ENCODE measurements around the gene SYNDIG1L. TPM values are rescaled to one million over a fixed set of nuclear protein-coding genes. Genes with fewer than 3 reads are reported as not detected.

The SYNDIG1L gene
- total and polyA plus RNA-seq, 9 of the 15 experiments (the other 6 are each of a cell fraction or from before 2014, with no cell fraction given) = not detected

- TF ChIP-seq, protein P1, sequence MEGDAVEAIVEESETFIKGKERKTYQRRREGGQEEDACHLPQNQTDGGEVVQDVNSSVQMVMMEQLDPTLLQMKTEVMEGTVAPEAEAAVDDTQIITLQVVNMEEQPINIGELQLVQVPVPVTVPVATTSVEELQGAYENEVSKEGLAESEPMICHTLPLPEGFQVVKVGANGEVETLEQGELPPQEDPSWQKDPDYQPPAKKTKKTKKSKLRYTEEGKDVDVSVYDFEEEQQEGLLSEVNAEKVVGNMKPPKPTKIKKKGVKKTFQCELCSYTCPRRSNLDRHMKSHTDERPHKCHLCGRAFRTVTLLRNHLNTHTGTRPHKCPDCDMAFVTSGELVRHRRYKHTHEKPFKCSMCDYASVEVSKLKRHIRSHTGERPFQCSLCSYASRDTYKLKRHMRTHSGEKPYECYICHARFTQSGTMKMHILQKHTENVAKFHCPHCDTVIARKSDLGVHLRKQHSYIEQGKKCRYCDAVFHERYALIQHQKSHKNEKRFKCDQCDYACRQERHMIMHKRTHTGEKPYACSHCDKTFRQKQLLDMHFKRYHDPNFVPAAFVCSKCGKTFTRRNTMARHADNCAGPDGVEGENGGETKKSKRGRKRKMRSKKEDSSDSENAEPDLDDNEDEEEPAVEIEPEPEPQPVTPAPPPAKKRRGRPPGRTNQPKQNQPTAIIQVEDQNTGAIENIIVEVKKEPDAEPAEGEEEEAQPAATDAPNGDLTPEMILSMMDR (IDR thresholded peaks at IDR 0.05 in 2 of 3, conservative IDR thresholded peaks at IDR 0.05 in 1 of 3; ENCODE audit: insufficient read depth in 2 of 3, low read depth in 1 of 3, low read length in 3 of 3) = peak; percentile 75 to 84 (median 77)
- no peak for TF ChIP-seq KHSRP (IDR thresholded peaks at IDR 0.05)
- peak; percentile 30; the same call in 1 of the 2 replicates for TF ChIP-seq BHLHE40 (IDR thresholded peaks at IDR 0.05; ENCODE audit: low read length)
- TF ChIP-seq ZFP30 (CRISPR knock-in tag; IDR thresholded peaks at IDR 0.05; ENCODE audit: borderline replicate concordance) = no peak
- TF ChIP-seq ZNF551 (CRISPR knock-in tag; IDR thresholded peaks at IDR 0.05) = no peak
- TF ChIP-seq RBM25 (IDR thresholded peaks at IDR 0.05; ENCODE audit: low read depth, low read length, severe bottlenecking) = no peak
- TF ChIP-seq, protein P2, sequence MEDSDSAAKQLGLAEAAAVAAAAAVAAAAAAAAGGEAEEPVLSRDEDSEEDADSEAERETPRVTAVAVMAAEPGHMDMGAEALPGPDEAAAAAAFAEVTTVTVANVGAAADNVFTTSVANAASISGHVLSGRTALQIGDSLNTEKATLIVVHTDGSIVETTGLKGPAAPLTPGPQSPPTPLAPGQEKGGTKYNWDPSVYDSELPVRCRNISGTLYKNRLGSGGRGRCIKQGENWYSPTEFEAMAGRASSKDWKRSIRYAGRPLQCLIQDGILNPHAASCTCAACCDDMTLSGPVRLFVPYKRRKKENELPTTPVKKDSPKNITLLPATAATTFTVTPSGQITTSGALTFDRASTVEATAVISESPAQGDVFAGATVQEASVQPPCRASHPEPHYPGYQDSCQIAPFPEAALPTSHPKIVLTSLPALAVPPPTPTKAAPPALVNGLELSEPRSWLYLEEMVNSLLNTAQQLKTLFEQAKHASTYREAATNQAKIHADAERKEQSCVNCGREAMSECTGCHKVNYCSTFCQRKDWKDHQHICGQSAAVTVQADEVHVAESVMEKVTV (CRISPR knock-in tag; IDR thresholded peaks at IDR 0.05) = 0 out of 2 replicates have a peak, but pooled peaks have one; percentile 27
- peak; percentile 42; the same call in 1 of the 2 replicates for TF ChIP-seq CEBPG (CRISPR knock-in tag; IDR thresholded peaks at IDR 0.05)
- peak in 1 of 2 experiments; percentile 55; a peak in 2 of 4 replicates for TF ChIP-seq CEBPG (tag; conservative IDR thresholded peaks at IDR 0.05 in 1 of 2, IDR thresholded peaks at IDR 0.05 in 1 of 2)
- TF ChIP-seq THRB (CRISPR knock-in tag; conservative IDR thresholded peaks at IDR 0.05) = no peak
- TF ChIP-seq STAG1 (CRISPR knock-in tag; IDR thresholded peaks at IDR 0.05; ENCODE audit: borderline replicate concordance) = peak; percentile 33; the same call in 1 of the 2 replicates
- TF ChIP-seq RAD21 (CRISPR knock-in tag; conservative IDR thresholded peaks at IDR 0.05 in 1 of 2, IDR thresholded peaks at IDR 0.05 in 1 of 2) = peak; percentile 53 to 81
- peak; percentile 60 for TF ChIP-seq CEBPB (tag; IDR thresholded peaks at IDR 0.05)
Measured at GRCh38 chr14:74362361-74362915, 63.6 kb downstream of the SYNDIG1L start (continued).

All from K562 (cell line).